GM12878 (cell line): ENCODE measurements around the gene FANCC. TPM values are rescaled to one million over a fixed set of nuclear protein-coding genes. Genes with fewer than 3 reads are reported as not detected.

ENCODE experiments used
- ATAC-seq: fragments of 200-7000 bp; cut with Tn5 transposase; 3 replicates; pipeline ENCODE4 v1.9.1; 2020; ENCODE audit warnings: mild to moderate bottlenecking, moderate library complexity
- BruUV-seq: library from RNA; stranded (reverse); fragments of 400-500 nt; replicated peaks from 2 replicates; lab custom pipeline; 2021; lab: Mats Ljungman, UMichigan
- CTCF ChIA-PET: fragments of 300-600 bp; sonication (Branson Sonifier 250); formaldehyde crosslinking; extraction: SDS; loops from one replicate; lab custom pipeline; 2021; ENCODE audit warnings: inconsistent platforms; lab: Yijun Ruan, JAX
- POLR2A ChIA-PET: fragments of 350-600 bp; formaldehyde crosslinking; extraction: SDS; loops from one replicate; lab custom pipeline; 2021; ENCODE audit warnings: inconsistent platforms; lab: Charles Lee
- RAD21 ChIA-PET: fragments of 300-600 bp; sonication (Branson Sonifier 250); formaldehyde crosslinking; loops from one replicate; lab custom pipeline; 2023; ENCODE audit warnings: antibody characterized with exemption; ENCODE audit not compliant: unreplicated experiment; lab: Charles Lee
- SMC1A ChIA-PET: fragments of 300-600 bp; sonication (Branson Sonifier 250); formaldehyde crosslinking; loops from one replicate; lab custom pipeline; 2023; ENCODE audit not compliant: unreplicated experiment, uncharacterized antibody; lab: Charles Lee
- DNase-seq: peaks from one replicate; pipeline ENCODE4 v3.0.0-alpha.2; 2011; ENCODE audit warnings: low read depth, low spot score
- FAIRE-seq: peaks from 3 replicates; lab custom pipeline; 2011; peaks lifted over from hg19 to GRCh38; lab: Jason Lieb, UNC
- H2AFZ ChIP-seq: 2 replicates; pipeline ENCODE4 v1.6.0; 2011; ENCODE audit warnings: low read depth, low read length, control low read depth; ENCODE audit not compliant: control insufficient read depth
- H3K27ac ChIP-seq: 2 replicates; pipeline ENCODE4 v1.5.1; 2011; ENCODE audit warnings: control low read depth; ENCODE audit not compliant: control insufficient read depth, insufficient read depth
- H3K27me3 ChIP-seq, 2 experiments: replicated peaks in 1 of 2; 2 replicates each; pipeline versions ENCODE4 v1.6.0 to v1.6.1; 2011; ENCODE audit warnings: low read length in 1 of 2; ENCODE audit not compliant: control insufficient read depth in 2 of 2, insufficient read depth in 2 of 2
- H3K36me3 ChIP-seq, 2 experiments: 2 replicates each; pipeline ENCODE4 v1.5.1; 2011; ENCODE audit warnings: low read length in 1 of 2; ENCODE audit not compliant: control insufficient read depth in 2 of 2, insufficient read depth in 2 of 2
- H3K4me1 ChIP-seq: 2 replicates; pipeline ENCODE4 v1.6.1; 2011; ENCODE audit warnings: mild to moderate bottlenecking, low read length, moderate library complexity, mixed read lengths; ENCODE audit not compliant: control insufficient read depth, insufficient read depth
- H3K4me2 ChIP-seq: 2 replicates; pipeline ENCODE4 v1.6.0; 2011; ENCODE audit warnings: control low read depth; ENCODE audit not compliant: control insufficient read depth, insufficient read depth
- H3K4me3 ChIP-seq: fragments of 200-600 bp; sonication (generic); 2 replicates; pipeline ENCODE4 v1.5.1; 2016
- H3K79me2 ChIP-seq: 2 replicates; pipeline ENCODE4 v1.6.0; 2011; ENCODE audit warnings: low read length; ENCODE audit not compliant: control insufficient read depth, insufficient read depth
- H3K9ac ChIP-seq: 2 replicates; pipeline ENCODE4 v1.8.0; 2011; ENCODE audit warnings: low read length, control low read depth, mixed read lengths; ENCODE audit not compliant: control insufficient read depth, insufficient read depth
- H3K9me3 ChIP-seq: replicated peaks from 3 replicates; pipeline ENCODE4 v1.5.1; 2011; ENCODE audit warnings: mild to moderate bottlenecking, low read length; ENCODE audit not compliant: control insufficient read depth, insufficient read depth
- H4K20me1 ChIP-seq: 2 replicates; pipeline ENCODE4 v1.6.0; 2011; ENCODE audit not compliant: control insufficient read depth, insufficient read depth
- BRCA1 ChIP-seq: IDR thresholded peaks from 2 replicates; pipeline ENCODE4 v1.6.1; 2011; ENCODE audit warnings: low read depth, low read length, improper control_type of control experiment
- CEBPB ChIP-seq, 2 experiments: fragments of 150-350 bp in 1 of 2; IDR thresholded peaks; 2 replicates each; pipeline ENCODE4 v1.6.1; 2012 to 2014; ENCODE audit warnings: low read depth in 2 of 2, low read length in 2 of 2, borderline replicate concordance in 1 of 2, inconsistent platforms in 1 of 2
- CTCF ChIP-seq, 3 experiments: IDR thresholded peaks in 2 of 3; conservative IDR thresholded peaks in 1 of 3; 2 replicates each; pipeline ENCODE4 v1.5.1; 2011; ENCODE audit warnings: low read depth in 3 of 3, low read length in 3 of 3, mild to moderate bottlenecking in 3 of 3, control low read depth in 2 of 3, moderate library complexity in 2 of 3, inconsistent platforms in 1 of 3, mixed read lengths in 1 of 3; ENCODE audit not compliant: control insufficient read depth in 2 of 3, insufficient read depth in 1 of 3; ENCODE audit errors: extremely low read depth in 1 of 3
- EGR1 ChIP-seq, 2 experiments: IDR thresholded peaks; 1 replicate in 1 of 2; 2 replicates in 1 of 2; pipeline ENCODE4 v1.6.1; 2011 to 2012; ENCODE audit warnings: low read depth in 2 of 2, low read length in 2 of 2, borderline replicate concordance in 1 of 2, mild to moderate bottlenecking in 1 of 2, moderate library complexity in 1 of 2
- KDM1A ChIP-seq: fragments of 200-600 bp; sonication (generic); IDR thresholded peaks from 2 replicates; pipeline ENCODE4 v1.6.1; 2016; ENCODE audit warnings: borderline replicate concordance
- MEF2B ChIP-seq: fragments of 450-650 bp; IDR thresholded peaks from 2 replicates; pipeline ENCODE4 v1.6.1; 2018; ENCODE audit warnings: mild to moderate bottlenecking, moderate library complexity; ENCODE audit not compliant: partially characterized antibody, poor library complexity, severe bottlenecking
- NFXL1 ChIP-seq: fragments of 450-650 bp; IDR thresholded peaks from 2 replicates; pipeline ENCODE4 v1.6.1; 2017; ENCODE audit warnings: antibody characterized with exemption, mild to moderate bottlenecking, borderline replicate concordance
- NFYB ChIP-seq: IDR thresholded peaks from 2 replicates; pipeline ENCODE4 v1.6.1; 2011; ENCODE audit warnings: low read depth, mild to moderate bottlenecking, low read length, improper control_type of control experiment, moderate library complexity; ENCODE audit not compliant: insufficient read depth
- POU2F2 ChIP-seq: IDR thresholded peaks from 3 replicates; pipeline ENCODE4 v1.6.1; 2011; ENCODE audit warnings: low read depth, mild to moderate bottlenecking, low read length, borderline replicate concordance
- SMC3 ChIP-seq: IDR thresholded peaks from 2 replicates; pipeline ENCODE4 v1.6.1; 2011; ENCODE audit warnings: low read length, improper control_type of control experiment, borderline replicate concordance
- TCF7 ChIP-seq: IDR thresholded peaks from 2 replicates; pipeline ENCODE4 v1.6.1; 2014; ENCODE audit warnings: antibody characterized with exemption, borderline replicate concordance
- USF1 ChIP-seq: IDR thresholded peaks from 2 replicates; pipeline ENCODE4 v1.6.1; 2011; ENCODE audit warnings: borderline replicate concordance, low read depth, mild to moderate bottlenecking, moderate library complexity, mixed read lengths, low read length; ENCODE audit not compliant: insufficient read depth; ENCODE audit errors: extremely low read length
- ZBTB4 ChIP-seq: fragments of 450-650 bp; formaldehyde crosslinking; IDR thresholded peaks from 2 replicates; pipeline ENCODE4 v1.4.0; 2022; ENCODE audit warnings: mild to moderate bottlenecking, moderate library complexity
- WGBS: methylation state at CpG from one replicate; pipeline ENCODE4 v1.1.6; 2016; ENCODE audit warnings: low lambda C conversion rate; ENCODE audit not compliant: insufficient replicate concordance, insufficient coverage; ENCODE audit errors: missing lambda C conversion rate; 5-methylcytosine and 5-hydroxymethylcytosine counted together
- in situ Hi-C: fragments of 300-500 bp; cut with MboI; formaldehyde crosslinking; loops from 9 replicates; pipeline ENCODE4 v1.14.3; 2018; ENCODE audit warnings: mixed read lengths
- intact Hi-C: fragments of 100-400 bp; cut with micrococcal nuclease; formaldehyde crosslinking; loops from one replicate; pipeline ENCODE4 v1.14.2; 2022; ENCODE audit not compliant: unreplicated experiment
- polyA plus RNA-seq, 11 experiments: library from polyadenylated mRNA; depleted of rRNA in 4 of 11; unstranded in 6 of 11; stranded (reverse) in 5 of 11; fragments of >200 nt; fragmentation: Nextera tagmentation in 4 of 11; fragmentation: Illumina TruSeq in 1 of 11; extraction: Ambion mirVana in 4 of 11; extraction: Trizol in 1 of 11; gene quantifications; 1 replicate in 1 of 11; 2 replicates in 10 of 11; pipeline versions ENCODE4 v1.2.1 to v1.2.3, GENCODE V29; 2011 to 2016; ENCODE audit warnings: inconsistent platforms in 2 of 11, missing spikeins in 2 of 11, low read depth in 1 of 11
- total RNA-seq, 4 experiments: library from RNA; depleted of rRNA in 3 of 4; stranded (reverse); fragments of >200 nt in 3 of 4; fragmentation: Illumina TruSeq in 1 of 4; extraction: Trizol in 1 of 4; gene quantifications; 2 replicates each; pipeline versions ENCODE4 v1.2.1 to v1.2.3, GENCODE V29; 2013 to 2021
- TF ChIP-seq, protein P1 (sequence below): fragments of 450-650 bp; IDR thresholded peaks from 2 replicates; pipeline ENCODE4 v1.6.1; 2018; ENCODE audit warnings: borderline replicate concordance, mild to moderate bottlenecking; ENCODE audit not compliant: partially characterized antibody

Gene FANCC
- total and polyA plus RNA-seq, 10 of the 15 experiments (the other 5 are each of a cell fraction or from before 2014, with no cell fraction given): 1.2 to 16.8 (median 10.5) TPM

DNA sequence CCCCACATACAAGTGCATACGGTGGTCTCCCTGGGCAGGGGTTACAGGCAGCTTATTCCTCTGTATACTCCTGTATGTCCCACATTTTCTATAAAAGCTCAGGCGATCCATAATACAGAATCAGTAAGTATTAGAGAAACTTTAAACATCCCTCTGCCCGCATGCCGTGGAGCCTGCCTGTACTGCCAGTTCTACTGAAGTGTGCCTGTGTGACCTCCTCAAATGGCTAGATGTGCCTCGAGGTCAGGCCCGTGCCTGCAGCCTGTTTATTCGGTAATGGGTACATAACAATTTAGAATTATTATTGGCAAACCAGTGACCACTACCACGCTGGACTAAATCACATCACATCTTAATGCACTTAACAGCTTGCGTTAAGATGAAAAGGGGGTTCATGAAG is 190.8 kb downstream of the FANCC start:
- CTCF ChIA-PET: interaction anchor here (0.7 to 10.6 kb wide), 21 partner anchors 9 to 459 kb away, joined by 3 to 355 read pairs (median 5); no protein-coding TSS in a partner anchor
- Histone ChIP-seq H3K4me2 (no peak overlapping the region), H3K4me1 (no peaks in the 10 kb centered on the region), H3K36me3 (no peaks in the 10 kb centered on the region), H4K20me1 (no peaks in the 10 kb centered on the region), H3K79me2 (no peaks in the 10 kb centered on the region), H3K4me3 (no peak overlapping the region), H3K27me3 (no peaks in the 10 kb centered on the region), H3K27ac (no peak overlapping the region), H2AFZ (no peak overlapping the region), H3K9ac (no peak overlapping the region), H3K9me3 (no peaks in the 10 kb centered on the region)
- DNase-seq: no peak
- POLR2A ChIA-PET: interaction anchor here (1.8 kb wide), 1 partner anchor 445 kb away, joined by 5 read pairs; no protein-coding TSS in a partner anchor
- intact Hi-C loops (loop anchor here (1.0 to 5.0 kb wide), 3 partner anchors 343 to 459 kb away; no protein-coding TSS in a partner anchor), in situ Hi-C loops (loop anchor here (5.0 kb wide), 1 partner anchor 444 kb away; no protein-coding TSS in a partner anchor)
- BruUV-seq: no TSS peak
- ATAC-seq: no peak
- RAD21 ChIA-PET: interaction anchor here (1.4 to 7.7 kb wide), 8 partner anchors 41 to 471 kb away, joined by 3 to 134 read pairs (median 20); no protein-coding TSS in a partner anchor
- SMC1A ChIA-PET: interaction anchor here (0.9 to 6.4 kb wide), 16 partner anchors 10 to 457 kb away, joined by 3 to 143 read pairs (median 4); no protein-coding TSS in a partner anchor
- WGBS: 77% methylated on average over 9 of the region's 9 CpGs
- FAIRE-seq: no peak
- TF ChIP-seq USF1 (no peak), TCF7 (no peak), MEF2B (no peak), NFYB (no peak), POU2F2 (no peak), KDM1A (no peak), NFXL1 (no peak), BRCA1 (no peak), ZBTB4 (CRISPR knock-in tag) (no peak), CTCF (IDR thresholded peaks at IDR 0.05 in 2 of 3, conservative IDR thresholded peaks at IDR 0.05 in 1 of 3; ENCODE audit: control insufficient read depth in 2 of 3, extremely low read depth in 1 of 3, insufficient read depth in 1 of 3, low read depth in 3 of 3, low read length in 3 of 3) (no peak), CEBPB (IDR thresholded peaks at IDR 0.05; ENCODE audit: borderline replicate concordance in 1 of 2, low read depth in 2 of 2, low read length in 2 of 2) (no peak), EGR1 (IDR thresholded peaks at IDR 0.05; ENCODE audit: borderline replicate concordance in 1 of 2, low read depth in 2 of 2, low read length in 2 of 2) (no peak), SMC3 (no peak)
- TF ChIP-seq, protein P1, sequence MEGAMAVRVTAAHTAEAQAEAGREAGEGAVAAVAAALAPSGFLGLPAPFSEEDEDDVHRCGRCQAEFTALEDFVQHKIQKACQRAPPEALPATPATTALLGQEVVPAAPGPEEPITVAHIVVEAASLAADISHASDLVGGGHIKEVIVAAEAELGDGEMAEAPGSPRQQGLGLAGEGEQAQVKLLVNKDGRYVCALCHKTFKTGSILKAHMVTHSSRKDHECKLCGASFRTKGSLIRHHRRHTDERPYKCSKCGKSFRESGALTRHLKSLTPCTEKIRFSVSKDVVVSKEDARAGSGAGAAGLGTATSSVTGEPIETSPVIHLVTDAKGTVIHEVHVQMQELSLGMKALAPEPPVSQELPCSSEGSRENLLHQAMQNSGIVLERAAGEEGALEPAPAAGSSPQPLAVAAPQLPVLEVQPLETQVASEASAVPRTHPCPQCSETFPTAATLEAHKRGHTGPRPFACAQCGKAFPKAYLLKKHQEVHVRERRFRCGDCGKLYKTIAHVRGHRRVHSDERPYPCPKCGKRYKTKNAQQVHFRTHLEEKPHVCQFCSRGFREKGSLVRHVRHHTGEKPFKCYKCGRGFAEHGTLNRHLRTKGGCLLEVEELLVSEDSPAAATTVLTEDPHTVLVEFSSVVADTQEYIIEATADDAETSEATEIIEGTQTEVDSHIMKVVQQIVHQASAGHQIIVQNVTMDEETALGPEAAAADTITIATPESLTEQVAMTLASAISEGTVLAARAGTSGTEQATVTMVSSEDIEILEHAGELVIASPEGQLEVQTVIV: no peak
